K562 (cell line): ENCODE measurements around the gene KHSRP. TPM values are rescaled to one million over a fixed set of nuclear protein-coding genes. Genes with fewer than 3 reads are reported as not detected.

Source experiments
- ADNP ChIP-seq: fragments of 200-800 bp; sonication (Bioruptor generic); IDR thresholded peaks from 2 replicates; pipeline ENCODE4 v1.6.1; 2016; ENCODE audit warnings: missing genetic modification characterization, missing compliant biosample characterization
- ATF4 ChIP-seq: fragments of 450-650 bp; formaldehyde crosslinking; IDR thresholded peaks from 2 replicates; pipeline ENCODE4 v1.4.0; 2022; ENCODE audit warnings: mild to moderate bottlenecking, moderate library complexity
- BRD4 ChIP-seq: fragments of 200-600 bp; sonication (generic); IDR thresholded peaks from 2 replicates; pipeline ENCODE4 v1.6.1; 2017; ENCODE audit warnings: inconsistent platforms
- BRF1 ChIP-seq: IDR thresholded peaks from 3 replicates; pipeline ENCODE4 v1.6.1; 2011; ENCODE audit warnings: borderline replicate concordance, mild to moderate bottlenecking; ENCODE audit not compliant: insufficient read length; ENCODE audit errors: extremely low read depth
- ETV6 ChIP-seq, 3 experiments: fragments of 150-350 bp in 1 of 3; sonication (generic) in 1 of 3; formaldehyde crosslinking in 1 of 3; IDR thresholded peaks; 2 replicates each; pipeline versions ENCODE4 v1.6.1 to v1.8.0; 2014 to 2022; ENCODE audit warnings: borderline replicate concordance in 2 of 3, low read depth in 2 of 3, antibody characterized with exemption in 1 of 3, low read length in 1 of 3, mild to moderate bottlenecking in 1 of 3, missing genetic modification reagents in 1 of 3
- MYNN ChIP-seq, 2 experiments: sonication (generic); formaldehyde crosslinking in 1 of 2; IDR thresholded peaks; 2 replicates each; pipeline versions ENCODE4 v1.5.0 to v1.6.1; 2016 to 2020; ENCODE audit warnings: antibody characterized with exemption in 1 of 2, missing genetic modification reagents in 1 of 2
- TEAD2 ChIP-seq: fragments of 450-650 bp; IDR thresholded peaks from 2 replicates; pipeline ENCODE4 v1.6.1; 2016; ENCODE audit warnings: missing genetic modification characterization, control low read depth, missing compliant biosample characterization
- ZNF12 ChIP-seq: sonication (generic); formaldehyde crosslinking; IDR thresholded peaks from 2 replicates; pipeline ENCODE4 v1.4.0; 2020; ENCODE audit warnings: mild to moderate bottlenecking, missing genetic modification reagents
- polyA plus RNA-seq, 8 experiments: library from polyadenylated mRNA; depleted of rRNA in 4 of 8; stranded (reverse) in 5 of 8; unstranded in 3 of 8; fragments of >200 nt; fragmentation: Nextera tagmentation in 2 of 8; fragmentation: Illumina TruSeq in 1 of 8; extraction: Ambion mirVana in 2 of 8; extraction: Trizol in 1 of 8; gene quantifications; 2 replicates each; pipeline versions ENCODE4 v1.2.1 to v1.2.3, GENCODE V29; 2011 to 2014; ENCODE audit warnings: inconsistent platforms in 1 of 8, missing spikeins in 1 of 8
- total RNA-seq, 7 experiments: library from RNA; depleted of rRNA in 6 of 7; stranded (reverse); fragments of >200 nt in 6 of 7; fragmentation: Illumina TruSeq in 2 of 7; extraction: Trizol in 2 of 7; gene quantifications; 2 replicates each; pipeline versions ENCODE4 v1.2.1 to v1.2.3, GENCODE V29; 2011 to 2021; ENCODE audit warnings: low replicate concordance in 1 of 7

Gene KHSRP
- total and polyA plus RNA-seq, 9 of the 15 experiments (the other 6 are each of a cell fraction or from before 2014, with no cell fraction given) = 4.2 to 564 (median 139) TPM

DNA sequence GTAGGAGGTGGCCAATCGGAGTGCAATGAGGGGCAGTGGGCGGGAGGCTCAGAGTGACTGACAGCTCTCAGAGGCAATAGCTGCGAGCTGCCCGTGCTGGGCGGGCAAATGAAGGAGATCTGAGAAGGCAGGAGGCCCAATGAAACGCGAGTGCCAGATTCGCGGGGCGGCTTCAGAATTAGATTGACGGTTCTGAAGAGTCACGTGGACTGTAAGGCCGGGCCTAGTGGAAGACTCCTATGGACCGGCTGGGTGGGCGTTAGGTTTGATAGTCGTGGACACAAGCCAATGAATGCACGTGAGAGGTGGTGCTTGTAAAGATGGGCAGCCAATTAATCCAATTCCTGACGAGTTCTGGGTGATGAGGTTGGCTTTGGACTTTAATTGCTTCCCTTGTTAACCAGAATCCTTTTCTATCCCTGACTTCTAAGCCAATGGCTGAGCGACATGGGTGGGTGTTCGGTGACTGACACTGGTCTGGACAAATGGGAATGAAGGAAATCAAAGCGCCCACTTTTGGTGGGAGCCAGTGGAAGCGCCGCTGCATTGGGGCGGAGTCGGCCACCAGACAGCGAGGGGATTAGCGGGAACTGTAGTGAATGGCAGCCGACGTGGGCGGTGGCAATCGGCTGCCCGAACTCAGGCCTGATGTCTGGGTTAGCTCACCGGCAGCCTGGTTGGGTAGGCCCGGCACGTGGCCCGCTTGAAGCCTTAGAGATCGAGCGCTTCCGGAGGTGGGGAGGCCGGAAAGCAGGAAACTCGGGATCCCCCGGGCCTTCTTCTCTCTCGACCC lies 524 bp upstream of the KHSRP start (continued):
- TF ChIP-seq ATF4 (0 out of 2 replicates have a peak, but pooled peaks have one; percentile 37), MYNN (IDR thresholded peaks at IDR 0.05) (0 out of 2 replicates have a peak, but pooled peaks have one; percentile 35), MYNN (CRISPR knock-in tag; IDR thresholded peaks at IDR 0.05) (no peak), TEAD2 (no peak; the same call in 1 of the 2 replicates), BRF1 (no peak), ZNF12 (CRISPR knock-in tag) (peak; percentile 77; the same call in 1 of the 2 replicates), ADNP (tag) (no peak), BRD4 (peak; percentile 85), ETV6 (IDR thresholded peaks at IDR 0.05; ENCODE audit: borderline replicate concordance in 1 of 2, low read depth in 2 of 2, low read length in 1 of 2) (no peak), ETV6 (CRISPR knock-in tag; IDR thresholded peaks at IDR 0.05; ENCODE audit: borderline replicate concordance) (peak; percentile 92; the same call in 1 of the 2 replicates)
